Activated T-cell treated with anti-CD3 and anti-CD28 coated beads for 1 hour (primary cell): ENCODE results near the gene MYO9A.
"Not testable (repeated sequence)": the region's sequence is repeated elsewhere in the genome, so short reads cannot be mapped to it uniquely, and the experiment has no call there.

Source experiments
- DNase-seq: peaks from one replicate; pipeline ENCODE4 v3.0.0-alpha.2; 2020; ENCODE audit warnings: low read depth

Gene MYO9A

DNA sequence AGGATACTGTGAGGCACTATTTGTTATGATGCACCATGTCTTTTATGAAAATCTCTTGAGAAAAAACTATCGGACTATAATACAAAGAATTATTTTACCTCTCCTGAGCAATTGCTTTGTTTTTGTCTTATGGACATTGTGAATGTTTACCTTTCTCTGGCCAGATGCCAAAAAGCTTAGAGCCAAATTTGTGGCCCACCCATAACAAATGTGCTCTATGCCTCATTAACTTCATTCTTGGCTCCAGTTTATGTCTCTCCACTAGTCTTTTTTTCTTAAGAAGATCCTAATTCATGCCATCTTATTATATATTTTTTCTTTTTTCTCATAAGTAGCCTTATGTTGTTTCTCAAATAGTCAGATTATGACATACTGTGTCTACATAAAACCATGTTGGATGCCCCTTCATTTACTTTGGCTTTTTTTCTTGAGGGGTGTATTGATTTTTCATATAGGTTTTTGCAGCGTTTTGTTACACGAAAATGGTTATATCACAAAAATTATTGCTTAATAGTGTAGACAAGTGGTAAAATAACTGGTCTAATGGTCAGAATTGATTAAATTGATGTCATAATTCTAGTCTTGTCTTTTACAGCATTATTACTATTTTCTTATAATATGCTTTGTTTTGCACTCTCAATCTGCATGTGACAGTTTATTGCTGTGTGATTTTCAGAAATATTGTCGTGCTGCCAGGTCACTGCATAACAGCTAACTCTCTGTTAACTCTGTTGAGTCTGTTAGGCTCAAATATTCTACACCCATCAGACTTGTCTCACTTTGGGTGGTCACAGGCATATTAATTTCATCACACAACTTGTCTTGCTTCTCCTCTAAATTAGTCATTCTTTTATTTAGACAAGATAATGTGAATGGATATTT is 18.5 kb upstream of the MYO9A start:
- no peak for DNase-seq

DNA sequence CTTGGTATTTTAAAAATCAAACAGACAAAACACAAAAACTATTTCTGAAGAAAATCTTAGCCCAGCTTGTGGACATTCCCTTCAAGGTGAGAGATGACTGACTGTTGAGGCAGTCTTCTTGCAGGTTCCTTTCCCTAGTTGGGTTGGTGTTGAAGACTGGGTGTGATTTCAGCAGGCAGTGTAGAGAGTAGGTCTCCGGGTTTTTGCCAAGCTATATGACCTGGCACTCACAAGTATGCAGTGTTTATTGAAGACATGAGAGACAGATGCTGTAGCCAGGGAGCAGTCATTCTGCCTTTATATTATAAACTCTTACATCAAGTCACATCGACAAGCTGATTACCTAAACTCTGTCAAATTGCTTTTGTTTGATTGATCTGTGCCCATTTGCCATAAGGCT is 17.8 kb upstream of the MYO9A start:
- DNase-seq, result no peak

DNA sequence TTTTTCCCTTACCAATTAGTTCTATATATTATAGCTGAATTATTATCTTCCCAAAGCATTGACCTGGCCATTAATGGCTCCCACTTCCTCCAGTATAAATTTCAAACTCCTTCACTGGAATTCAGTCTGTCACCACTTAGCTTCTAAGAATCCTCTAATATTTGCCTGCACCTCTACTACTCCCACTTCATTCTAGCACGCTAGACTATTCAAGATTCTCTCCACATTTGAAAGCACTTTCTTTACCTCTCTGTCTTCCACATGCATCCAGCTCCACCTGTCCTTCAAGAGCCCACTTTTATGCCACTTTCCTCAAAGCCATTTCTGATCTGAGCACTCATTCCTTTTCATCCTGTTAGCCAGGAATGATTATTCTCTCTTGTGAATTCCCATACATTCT is 15.3 kb upstream of the MYO9A start:
- DNase-seq, result no peak

DNA sequence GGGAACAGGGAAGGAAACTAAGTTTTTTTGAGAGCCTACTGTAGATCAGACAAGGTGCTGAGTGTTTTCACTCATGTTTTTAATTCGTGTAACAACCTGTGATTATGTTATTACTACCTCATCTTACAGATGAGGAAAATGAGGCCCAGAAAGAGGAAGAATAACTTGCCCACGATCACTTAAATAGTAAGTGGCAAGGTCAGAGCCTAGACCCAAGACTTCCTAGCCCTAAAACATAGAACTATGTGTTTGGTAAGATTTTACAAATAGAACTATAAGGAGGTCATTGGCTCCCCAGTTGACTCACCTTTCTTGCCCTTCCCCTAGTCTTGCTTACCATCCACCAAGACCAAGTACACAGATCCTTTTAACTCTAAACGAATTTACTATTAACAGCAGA is 14.0 kb upstream of the MYO9A start:
- DNase-seq, result no peak

GRCh38 chr15:72130272-72130671 is 12.3 kb upstream of the MYO9A start:
- no peak for DNase-seq

DNA sequence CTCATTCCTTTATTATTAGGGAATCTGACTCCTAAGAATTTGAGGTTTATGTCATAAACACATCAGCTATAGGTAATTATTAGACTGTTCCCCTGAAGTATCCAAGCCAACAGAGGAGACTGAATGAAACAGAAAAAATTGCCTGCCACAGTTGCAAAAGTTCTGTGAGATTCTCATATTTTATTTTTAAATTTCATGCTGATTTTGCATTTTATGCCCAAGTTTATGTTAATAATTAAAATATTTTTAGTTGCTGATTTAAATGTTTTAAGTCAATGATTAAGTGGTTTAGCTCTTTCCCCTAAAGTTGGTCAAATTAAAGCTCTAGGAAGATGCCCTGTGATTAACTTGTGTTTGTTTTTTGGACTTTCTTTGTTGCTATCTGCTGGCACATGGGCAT is 10.4 kb upstream of the MYO9A start:
- DNase-seq, result no peak

- no peak for DNase-seq
Observed at GRCh38 chr15:72127724-72128322, 9.9 kb upstream of the MYO9A start.

- no peak for DNase-seq
Observed at GRCh38 chr15:72124218-72124617, 6.3 kb upstream of the MYO9A start.

DNA sequence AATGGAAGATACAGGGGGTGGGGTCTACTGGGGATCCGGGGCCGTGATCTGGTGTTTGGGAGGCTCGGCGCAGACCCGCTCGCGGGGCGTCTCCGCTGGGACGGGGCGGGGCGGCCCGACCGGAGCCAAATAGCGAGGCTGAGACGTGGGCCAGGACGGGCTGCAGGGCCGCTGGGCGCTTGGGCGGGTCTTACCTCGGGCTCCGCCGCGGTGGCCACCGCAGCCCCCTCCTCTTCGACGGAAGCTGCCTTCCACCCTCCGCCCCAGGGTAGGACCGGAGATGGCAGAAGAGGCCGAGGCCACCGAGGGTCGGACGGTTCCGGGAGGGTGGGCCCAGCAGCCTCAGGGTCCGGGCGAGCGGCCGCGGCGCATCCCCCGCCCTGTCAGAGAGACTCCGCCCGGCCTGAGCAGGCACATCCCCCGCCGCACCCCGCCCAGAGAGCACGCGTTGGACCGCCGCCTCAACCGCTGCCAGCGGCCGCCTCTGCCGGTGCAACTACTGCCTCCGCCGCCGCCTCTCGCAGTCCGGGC is 399 bp downstream of the MYO9A start:
- DNase-seq, result peak; percentile 34

DNA sequence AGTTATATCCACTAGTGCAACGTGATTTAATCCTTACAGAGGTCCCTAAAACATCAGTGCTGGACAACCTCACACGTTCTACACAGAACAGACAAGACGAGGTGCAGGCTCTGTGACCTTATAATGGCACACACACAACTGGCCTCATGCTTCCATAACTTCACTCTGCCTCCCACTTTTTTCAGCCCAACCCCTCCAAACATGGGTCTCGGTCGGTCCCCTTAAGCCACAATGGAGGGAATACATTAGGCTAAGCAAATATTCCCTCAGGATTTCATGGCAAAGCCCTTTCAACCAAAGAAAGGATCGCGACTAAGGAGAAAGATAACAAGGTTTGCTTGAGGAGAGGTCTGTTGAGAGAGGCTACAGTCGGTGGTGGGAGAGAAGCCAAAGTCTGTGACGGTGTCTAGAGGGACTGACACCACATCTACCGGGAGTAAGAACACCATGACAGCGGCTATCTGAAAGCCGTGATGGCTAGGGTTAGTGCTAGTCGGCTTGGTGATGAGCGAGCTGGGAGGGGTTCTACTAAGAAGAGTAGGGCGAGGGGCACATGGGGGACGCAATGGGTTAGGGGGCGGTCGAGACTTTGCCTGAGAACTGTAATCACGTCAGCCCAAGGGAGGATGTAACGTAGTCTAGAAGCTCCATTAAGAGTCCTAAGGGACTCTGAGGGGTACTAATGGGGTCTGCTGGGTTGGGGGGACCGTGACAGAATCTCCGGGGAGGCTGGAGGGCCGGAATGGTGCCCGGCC is 1.0 kb downstream of the MYO9A start:
- DNase-seq, result peak; percentile 18

- DNase-seq, result no peak
Observed at GRCh38 chr15:72113347-72114031, 4.5 kb downstream of the MYO9A start.

- no peak for DNase-seq
Observed at GRCh38 chr15:72112805-72113204, 5.1 kb downstream of the MYO9A start.

DNA sequence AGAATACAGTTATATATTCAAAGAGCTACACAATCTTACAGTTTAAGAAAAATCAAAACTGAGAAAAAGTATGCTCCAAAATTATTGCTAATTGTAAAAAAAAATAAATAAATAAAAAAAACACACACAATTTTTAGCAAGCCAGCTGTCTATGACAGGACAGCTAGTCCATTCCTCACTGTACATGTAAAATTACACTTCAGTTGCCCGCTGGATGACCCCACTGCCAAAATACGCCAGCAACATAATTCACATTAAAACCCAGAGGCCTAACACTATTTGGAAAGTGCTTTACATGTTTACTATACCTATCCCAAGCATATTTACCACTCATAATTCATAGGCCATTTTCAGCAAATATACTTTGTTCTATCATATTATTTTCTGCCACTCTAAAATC is 5.8 kb downstream of the MYO9A start:
- no peak for DNase-seq

DNA sequence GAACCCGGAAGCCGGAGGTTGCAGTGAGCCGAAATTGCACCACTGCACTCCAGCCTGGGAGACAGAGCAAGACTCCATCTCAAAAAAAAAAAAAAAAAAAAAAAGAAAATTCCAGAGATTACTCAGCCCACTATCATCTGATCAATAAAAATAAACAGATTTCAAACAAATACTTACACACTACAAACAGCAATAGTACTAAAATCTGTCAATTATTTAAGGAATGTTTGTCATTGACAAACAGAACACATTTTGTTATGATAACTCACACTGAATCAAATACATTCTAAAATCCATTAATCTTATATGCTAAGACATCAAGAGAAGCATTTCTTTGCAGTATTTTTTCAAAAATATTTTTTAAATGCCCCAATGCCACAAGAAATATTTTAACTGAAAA is 7.6 kb downstream of the MYO9A start:
- DNase-seq, result no peak

DNA sequence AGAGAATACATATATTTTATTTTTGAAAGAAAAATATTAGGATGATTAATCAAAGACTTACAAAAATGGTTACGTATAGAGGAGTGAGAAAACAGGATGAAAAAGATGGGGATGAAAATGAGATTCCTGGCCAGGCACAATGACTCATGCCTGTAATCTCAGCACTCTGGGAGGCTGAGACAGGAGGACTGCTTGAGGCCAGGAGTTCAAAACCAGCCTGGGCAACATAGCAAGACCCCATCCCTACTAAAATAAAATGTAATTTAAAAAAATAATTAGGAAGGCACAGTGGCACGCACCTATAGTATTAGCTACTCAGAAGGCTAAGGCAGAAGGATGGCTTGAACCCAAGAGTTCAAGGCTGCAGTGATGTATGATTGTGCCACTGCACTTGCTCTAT is 11.9 kb downstream of the MYO9A start:
- no peak for DNase-seq

DNA sequence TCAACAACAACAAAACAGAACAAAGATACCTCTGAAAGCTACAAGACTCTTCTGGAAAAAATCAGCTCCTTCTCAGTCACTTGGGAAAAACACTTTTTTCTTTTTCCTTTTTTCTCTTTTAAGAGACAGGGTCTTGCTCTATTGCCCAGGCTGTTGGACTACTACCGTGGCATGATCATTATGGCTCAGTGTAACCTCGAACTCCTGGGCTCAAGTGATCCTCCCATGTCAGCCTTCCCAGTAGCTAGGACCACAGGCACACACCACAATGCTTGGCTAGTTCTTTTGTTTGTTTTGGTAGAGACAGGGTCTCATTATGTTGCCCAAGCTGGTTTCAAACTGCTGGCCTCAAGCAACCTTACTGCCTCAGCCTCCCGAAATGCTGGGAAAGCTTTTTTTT is 12.8 kb downstream of the MYO9A start:
- DNase-seq, result no peak

GRCh38 chr15:72100551-72100950 is 17.4 kb downstream of the MYO9A start:
- not testable (repeated sequence) for DNase-seq

- no peak for DNase-seq
Observed at GRCh38 chr15:72099155-72099554, 18.8 kb downstream of the MYO9A start.

DNA sequence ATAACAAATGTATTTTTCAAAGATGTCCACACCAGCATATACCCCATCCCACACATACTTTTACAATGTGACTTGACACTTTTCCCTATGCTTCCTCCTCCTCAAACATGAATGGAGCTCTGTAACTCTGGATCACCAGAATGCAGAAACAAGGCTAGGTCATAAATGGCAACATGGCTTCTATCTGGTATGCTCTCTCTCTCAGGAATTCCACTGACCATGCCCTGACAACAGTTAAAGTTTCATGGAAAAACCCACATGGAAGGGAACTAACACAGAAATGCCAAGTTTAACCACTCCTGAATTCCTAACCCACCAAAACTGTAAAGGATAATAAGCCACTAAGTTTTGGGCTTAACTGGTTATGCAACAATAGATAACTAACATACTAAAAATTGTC is 19.9 kb downstream of the MYO9A start:
- no peak for DNase-seq

DNA sequence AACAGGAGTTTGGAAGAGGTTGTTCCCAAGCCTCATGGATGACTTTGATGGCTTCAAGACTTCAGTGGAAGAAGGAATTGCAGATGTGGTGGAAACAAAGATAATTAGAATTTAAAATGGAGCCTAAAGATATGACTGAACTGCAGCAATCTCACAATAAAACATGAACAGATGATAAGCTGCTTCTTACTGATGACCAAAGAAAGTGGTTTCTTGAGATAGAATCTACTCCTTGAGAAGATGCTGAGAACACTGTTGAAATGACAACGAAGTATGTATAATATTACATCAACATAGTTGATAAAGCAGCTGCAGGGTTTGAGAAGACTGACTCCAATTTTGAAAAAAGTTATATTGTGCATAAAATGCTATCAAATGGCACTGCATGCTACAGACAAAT is 21.2 kb downstream of the MYO9A start:
- no peak for DNase-seq

- DNase-seq, result no peak
Observed at GRCh38 chr15:72092691-72093090, 25.3 kb downstream of the MYO9A start.

DNA sequence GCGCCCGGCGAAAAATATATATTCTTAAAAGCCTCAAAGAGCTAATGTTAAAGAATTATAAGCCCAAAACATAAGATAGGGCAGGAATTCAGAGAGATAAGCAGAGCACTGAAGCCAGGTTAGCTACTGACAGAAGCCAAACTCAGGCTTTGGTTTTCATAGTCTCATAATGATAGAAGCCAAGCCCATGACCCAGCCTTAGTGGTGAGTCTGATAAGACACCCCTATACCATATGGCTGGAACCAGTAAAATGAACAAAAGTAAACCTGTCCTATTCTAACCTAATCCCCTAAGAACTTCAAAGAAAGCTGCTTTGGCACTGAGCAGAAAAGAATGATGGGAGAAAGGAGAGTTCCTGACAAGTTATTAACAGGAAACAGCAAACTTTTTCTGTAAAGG is 25.9 kb downstream of the MYO9A start:
- no peak for DNase-seq
